COLO668 (cell line): ENCODE data around the gene NOXO1.
A peak's percentile ranks its signal among the peaks of the same experiment; 100 is the strongest.

Experiments
- DNase-seq: peaks from one replicate; lab custom pipeline; 2025; ENCODE audit not compliant: unreplicated experiment; lab: John Stamatoyannopoulos, UW

The NOXO1 gene

DNA sequence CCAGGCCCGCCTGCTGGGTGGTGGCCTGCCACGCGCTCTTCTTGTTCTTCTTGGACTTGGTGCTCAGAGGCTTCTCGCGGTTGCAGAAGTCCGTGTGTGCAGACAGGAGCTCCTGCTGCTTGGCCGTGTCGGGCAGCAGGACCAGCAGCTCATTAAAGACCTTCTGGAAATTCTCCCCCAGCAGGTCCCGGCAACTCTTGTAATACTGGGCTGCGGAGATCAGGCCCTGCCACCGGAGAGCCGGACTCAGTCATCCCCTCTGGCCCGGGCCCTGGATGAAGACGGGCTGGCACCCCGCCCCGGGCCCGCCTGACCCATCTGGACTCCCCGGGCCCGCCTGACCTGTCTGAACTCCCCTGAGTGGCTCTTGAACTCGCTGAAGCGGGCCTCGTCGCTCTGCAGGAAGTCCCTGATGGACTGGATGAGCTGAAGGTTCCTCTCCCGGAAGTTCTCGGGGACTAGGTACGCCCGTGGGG is 17.1 kb upstream of the NOXO1 start:
- no peak for DNase-seq

DNA sequence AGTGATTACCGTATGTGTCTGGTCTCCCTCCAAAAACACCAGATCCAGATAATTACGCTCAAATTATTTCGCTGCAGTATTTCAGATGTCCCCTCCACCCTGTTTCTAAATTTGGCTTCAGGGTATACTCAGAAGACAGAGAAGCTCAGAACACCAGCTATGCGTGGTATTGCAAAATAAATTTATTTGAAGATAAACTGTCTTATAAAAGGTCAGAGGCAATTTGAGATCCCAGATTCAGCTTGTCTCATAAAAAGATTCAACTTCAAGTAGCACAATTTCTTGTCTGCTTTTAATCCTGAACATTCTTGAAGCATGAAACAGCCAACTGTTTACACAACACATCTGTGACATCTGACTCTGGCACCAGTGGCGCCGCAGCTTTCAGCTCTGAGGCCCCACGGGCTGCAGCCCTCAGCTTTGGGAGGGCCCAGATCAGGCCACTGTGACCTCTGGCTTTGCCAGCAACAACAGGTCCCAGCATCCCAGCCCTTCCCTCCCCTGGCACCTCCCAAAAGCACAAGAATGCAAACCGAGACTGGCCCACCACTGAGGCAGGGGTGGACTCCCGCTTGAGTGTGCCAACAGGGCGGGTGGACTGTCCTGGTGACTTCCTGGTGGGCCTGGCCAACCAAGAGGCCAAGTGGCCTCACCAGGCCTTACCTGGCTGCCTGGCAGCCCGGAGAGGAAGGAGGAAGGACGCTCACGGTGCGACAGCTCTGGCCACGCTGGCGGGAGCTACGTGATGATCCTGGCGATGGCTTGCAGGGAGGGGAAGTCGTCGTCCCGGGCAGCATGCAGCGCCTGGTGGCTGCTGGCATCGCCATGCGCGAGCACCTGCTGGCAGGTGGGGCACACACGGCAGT is 16.5 kb upstream of the NOXO1 start:
- DNase-seq = no peak

DNA sequence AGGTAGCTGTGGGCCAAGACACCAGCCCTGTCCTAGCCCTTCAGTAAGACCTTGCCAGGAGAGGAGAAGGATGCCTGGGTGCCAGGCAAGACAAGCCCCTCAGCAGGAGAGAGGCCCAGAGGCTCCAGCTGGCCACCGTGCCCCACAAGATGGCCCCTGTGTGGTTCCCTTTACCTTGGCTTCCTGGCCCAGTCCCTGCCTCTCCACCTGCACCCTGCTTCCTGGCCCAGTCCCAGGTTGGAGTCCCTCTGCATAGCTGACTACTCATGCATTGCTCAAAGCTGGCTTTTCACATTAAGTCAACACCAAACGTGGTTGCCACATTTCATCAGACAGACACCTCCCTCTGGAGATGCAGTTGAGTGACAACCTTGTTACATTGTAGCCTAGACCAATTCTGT is 12.5 kb upstream of the NOXO1 start:
- DNase-seq = peak; percentile 60

DNA sequence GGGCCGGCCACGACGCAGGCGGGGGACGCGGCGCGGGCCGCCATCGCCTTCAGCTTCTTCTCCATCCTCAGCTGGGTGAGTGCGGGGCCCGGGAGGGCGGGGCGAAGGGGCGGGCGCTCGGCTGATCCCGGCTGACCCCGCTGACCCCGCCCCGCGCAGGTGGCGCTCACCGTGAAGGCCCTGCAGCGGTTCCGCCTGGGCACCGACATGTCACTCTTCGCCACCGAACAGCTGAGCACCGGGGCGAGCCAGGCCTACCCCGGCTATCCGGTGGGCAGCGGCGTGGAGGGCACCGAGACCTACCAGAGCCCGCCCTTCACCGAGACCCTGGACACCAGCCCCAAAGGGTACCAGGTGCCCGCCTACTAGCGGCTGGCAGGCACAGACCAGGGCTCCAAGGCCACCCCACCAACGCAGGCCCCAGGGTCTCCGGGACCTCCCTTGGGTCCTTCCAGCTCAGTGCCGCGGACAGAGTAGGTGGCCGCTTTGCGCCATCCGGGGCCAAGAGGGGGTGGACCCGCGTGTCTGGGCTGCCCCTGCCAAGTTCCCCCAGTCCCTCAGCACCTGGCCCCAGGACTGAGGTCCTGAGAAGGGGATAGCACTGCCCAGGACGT is 11.5 kb upstream of the NOXO1 start:
- DNase-seq = no peak

DNA sequence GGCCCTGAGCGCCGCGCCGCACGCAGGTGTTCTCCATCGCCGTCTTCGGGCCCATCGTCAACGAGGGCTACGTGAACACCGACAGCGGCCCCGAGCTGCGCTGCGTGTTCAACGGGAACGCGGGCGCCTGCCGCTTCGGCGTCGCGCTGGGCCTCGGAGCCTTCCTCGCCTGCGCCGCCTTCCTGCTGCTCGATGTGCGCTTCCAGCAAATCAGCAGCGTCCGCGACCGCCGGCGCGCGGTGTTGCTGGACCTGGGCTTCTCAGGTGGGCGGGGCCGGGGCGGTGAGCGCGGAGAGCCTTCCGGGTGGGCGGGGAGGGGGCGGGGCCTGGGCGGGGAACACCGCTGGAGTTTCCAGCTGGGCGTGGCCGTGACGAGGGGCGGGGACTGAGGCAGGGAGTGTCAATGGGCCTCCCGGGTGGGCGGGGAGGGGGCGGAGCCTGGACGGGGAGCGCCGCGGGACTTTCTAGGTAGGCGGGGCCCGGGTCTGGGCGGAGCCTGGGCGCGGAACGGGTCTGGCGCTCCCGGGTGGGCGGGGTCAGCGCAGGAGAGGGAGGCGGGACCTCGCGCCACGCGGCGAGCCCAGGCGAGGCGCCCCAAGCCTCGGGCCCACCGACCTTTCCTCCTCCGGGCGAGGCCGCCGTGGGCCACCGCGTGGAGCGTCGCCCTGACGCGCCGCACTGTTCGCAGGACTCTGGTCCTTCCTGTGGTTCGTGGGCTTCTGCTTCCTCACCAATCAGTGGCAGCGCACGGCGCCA is 10.9 kb upstream of the NOXO1 start:
- peak; percentile 91 for DNase-seq

DNA sequence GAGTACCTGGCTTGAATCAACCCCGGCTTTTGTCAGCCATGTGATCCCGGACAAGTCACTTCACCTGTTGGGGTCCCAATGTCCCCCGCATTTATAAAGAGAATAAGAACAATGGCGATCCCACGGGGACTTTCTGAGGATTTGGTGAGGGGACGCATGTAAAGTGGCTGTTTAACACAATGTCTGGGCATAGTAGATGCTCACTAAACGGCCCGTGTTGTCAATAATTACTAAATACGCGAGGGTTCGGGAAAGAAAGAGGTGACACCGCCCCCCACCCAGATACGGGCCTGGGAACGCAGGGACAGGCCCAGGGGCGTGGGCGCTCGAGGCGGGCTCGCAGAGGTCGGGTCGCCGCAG is 10.3 kb upstream of the NOXO1 start:
- DNase-seq = no peak

DNA sequence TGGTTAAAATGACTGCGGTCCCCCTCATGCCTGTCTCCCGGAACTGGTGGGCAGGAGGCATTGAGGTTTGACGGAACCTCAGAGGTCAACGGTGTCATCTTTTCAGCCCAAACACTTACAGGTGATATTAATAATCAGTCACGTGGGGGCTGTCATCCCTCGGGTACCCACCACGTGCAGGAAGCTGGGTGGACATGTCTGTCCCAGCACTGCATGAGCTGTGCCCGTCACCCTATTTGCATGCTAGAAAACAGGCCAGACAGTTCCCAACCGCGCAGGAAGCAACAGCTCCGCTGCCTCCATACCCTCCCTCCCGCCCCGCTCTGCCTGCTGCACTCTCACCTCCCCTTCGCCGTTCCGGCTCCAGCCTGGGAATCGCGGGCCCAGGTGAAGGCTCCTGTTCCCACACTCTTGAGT is 9.9 kb upstream of the NOXO1 start:
- peak; percentile 13 for DNase-seq

DNA sequence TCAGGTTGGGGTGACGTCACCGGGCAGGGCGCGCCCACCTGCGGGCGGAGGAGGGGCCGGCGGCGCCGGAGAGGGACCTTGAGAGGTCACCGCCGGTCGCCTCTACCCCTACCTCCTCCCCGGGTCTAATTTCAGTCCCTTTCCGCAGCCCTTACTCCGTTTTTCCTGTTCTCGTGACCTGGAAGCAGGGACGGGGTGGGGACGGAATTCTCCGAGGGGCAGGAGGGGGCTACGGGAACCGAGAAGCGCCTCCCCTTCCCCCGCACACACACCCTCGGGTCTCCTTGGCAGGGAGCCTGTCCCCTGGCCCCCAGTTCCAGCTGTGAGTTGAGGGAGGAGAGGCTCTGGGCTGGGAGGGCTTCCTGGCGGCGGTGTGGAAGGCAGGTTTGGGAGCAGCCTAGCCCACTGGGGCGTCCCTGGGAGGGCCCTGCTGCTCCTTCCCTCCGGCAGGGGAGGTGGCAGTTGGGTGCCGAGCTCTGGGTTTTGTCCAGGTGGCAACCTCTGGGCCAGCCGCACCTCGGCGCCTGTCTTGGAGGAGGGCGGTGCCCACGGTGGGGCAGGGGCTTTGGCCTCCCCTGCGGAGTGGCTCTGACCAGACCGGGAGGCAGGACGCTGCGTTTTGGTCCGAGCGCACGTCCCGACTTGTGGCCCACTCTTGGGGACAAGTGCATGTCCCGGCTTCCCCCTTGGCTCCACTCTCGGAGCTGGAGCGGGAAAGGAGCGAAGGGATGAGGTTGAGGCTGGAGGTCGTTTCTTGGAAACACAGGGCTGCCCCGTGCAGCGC is 9.3 kb upstream of the NOXO1 start:
- peak; percentile 79 for DNase-seq

DNA sequence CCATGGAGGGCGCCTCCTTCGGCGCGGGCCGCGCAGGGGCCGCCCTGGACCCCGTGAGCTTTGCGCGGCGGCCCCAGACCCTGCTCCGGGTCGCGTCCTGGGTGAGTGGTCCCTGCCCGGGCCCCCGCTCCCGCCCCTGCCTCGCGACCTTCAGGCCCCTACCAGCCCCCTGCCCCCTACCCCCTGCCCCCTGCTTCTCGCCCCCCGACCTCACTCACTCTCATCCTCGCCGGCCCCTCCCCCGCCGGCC is 8.8 kb upstream of the NOXO1 start:
- DNase-seq = no peak

DNA sequence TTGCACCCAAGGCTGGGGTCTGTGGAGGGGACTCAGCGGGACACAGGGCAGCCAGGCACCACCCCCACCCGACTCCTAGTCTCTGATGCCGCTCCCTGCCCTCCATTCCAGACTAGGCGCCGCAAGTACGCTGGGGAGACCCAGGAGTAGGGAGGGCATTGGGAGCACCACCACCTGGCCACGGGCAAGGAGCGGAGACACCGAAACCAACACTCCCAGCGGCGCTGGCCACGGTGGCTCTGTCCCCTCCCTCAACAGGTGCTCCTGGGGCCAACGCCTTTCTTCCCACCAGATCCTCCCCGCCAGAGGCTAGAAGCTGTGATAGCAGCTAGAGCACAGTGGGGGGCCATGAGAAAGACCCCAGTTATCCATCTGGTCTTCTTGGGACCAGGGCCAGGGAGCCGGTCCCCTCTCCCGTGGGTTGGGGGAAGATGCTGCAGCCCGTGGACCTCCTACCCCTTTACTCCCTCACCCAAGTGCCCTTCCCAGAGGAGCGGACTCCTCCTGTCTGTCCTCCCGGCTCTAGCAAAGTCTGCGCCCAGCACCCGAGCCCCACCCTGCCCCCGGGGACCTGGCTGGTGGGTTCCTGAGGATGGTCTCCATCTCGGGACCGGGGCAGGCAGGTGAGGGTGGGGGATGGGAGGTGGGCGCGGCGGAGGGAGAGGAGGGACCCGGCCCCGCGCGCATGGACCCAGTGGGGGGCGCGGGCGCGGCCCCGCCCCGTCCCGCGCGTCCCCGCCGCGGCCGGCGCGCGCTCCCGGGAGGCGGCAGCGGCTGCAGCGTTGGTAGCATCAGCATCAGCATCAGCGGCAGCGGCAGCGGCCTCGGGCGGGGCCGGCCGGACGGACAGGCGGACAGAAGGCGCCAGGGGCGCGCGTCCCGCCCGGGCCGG is 8.2 kb upstream of the NOXO1 start, which contains the start of gene SYNGR3:
SYNGR3 (plus strand) TSS at position 762 of the 892 bp plus-strand sequence. CDS start 133 bp downstream, outside the sequence.
- peak; percentile 65 for DNase-seq

DNA sequence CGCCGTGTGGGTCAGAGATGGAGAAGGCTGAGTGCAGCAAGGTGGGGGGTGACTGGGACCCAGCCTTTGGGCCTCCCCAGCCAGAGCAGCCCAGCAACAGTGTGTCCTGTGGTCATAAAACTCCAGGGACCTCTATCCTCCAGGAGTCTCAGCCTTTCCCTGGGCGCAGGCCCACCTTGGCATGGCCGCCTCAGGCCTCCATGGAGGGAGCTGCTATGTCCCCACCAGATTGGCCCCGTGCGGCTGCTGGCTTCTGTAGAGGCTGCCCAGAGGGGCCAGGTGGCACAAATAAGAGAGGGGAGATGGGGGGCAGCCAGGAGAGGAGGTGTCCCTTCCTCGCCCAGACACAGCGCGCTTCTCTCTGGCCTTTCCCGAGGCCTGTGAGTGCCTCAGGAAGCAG is 5.9 kb upstream of the NOXO1 start:
- DNase-seq = no peak

DNA sequence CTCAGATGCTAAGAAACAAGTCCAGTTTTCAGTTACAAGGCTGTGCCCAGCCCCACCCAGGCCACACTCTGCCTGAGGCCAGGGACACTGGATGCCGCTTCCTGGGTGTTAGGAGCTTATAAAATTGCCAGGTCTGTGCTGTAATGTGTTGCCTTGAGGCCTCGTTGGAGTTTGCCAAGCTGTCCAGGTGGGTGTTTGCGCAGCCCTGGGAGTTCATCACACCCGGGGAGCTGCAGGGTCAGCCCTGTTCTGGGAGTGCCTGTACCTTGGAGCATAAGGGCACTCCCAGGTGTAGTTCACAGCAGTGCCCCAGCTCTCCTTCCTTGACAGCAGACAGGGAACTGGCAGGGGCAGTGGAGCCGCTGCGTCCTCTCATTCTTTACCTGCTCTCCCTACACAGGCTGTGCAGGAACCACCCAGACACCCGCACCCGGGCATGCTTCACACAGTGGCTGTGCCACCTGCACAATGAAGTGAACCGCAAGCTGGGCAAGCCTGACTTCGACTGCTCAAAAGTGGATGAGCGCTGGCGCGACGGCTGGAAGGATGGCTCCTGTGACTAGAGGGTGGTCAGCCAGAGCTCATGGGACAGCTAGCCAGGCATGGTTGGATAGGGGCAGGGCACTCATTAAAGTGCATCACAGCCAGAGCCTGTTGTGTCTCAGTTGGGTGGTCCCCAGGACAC is 4.3 kb upstream of the NOXO1 start:
- DNase-seq = no peak

DNA sequence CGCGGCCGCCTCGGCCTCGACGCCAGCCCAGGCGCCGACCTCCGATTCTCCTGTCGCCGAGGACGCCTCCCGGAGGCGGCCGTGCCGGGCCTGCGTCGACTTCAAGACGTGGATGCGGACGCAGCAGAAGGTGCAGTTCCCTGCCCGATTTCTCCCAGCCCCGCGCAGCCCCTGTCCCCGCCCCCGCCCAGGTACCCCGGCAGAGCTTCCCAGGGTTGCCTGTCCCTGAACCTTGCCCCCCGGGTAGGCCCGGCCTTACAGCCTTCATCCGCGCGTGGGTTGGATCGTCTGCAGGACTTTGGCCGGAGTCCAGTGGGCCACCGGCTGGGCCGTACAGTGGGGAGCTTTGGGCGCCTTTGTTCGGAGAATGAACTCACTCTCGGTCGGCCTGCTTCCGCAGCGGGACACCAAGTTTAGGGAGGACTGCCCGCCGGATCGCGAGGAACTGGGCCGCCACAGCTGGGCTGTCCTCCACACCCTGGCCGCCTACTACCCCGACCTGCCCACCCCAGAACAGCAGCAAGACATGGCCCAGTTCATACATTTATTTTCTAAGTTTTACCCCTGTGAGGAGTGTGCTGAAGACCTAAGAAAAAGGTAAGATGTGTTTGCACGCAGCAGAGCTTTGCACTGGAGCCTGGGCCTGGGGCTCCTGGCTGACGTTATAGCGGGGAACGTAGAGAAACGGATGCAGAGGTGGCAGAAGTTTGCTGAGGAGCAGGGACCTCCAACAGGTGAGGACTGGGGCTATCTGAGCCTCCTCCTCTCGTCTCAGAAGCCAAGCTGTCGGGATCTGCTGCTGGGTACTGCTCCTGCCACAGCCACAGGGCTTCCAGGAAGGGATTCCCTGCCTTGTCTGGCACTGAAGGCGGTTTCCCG is 3.3 kb upstream of the NOXO1 start:
- DNase-seq = no peak

DNA sequence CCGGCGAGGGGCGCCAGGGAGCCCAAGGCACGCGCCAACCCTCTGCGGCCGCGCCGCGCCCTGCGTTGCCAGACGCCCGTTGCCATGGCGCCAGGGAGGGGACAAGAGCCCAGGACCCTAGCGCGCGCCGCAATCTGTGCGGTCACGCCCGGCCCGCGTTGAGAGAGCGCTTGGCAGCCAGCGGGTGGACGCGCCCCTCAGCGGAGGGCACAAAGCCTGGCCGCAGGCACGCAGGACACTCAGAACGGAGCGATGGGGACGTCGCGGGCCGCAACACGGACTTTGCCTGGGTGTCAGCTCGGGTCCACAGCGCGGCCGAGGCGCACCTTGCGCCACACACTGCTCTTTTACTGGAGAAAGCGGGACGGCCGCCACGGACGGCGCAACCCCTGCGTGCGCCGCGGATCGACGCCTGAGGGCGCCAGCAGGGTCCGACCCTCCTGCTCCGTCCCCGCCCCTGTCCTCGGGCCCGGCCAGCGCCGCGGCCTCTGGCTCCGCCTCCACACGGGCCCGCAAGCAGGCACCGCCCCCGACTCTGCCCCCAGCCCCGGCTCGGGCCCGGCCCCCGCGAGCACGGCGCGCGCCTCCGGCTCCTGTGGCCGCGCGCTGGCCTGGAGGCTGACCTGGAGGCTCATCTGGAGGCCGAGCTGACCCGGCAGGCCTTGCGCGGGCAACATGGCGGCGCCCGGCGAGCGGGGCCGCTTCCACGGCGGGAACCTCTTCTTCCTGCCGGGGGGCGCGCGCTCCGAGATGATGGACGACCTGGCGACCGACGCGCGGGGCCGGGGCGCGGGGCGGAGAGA is 2.5 kb upstream of the NOXO1 start, which contains the start of gene GFER:
GFER (plus strand) TSS at position 650 of the 803 bp plus-strand sequence; CDS start at position 676, 26 bp downstream.
- peak; percentile 92 for DNase-seq

DNA sequence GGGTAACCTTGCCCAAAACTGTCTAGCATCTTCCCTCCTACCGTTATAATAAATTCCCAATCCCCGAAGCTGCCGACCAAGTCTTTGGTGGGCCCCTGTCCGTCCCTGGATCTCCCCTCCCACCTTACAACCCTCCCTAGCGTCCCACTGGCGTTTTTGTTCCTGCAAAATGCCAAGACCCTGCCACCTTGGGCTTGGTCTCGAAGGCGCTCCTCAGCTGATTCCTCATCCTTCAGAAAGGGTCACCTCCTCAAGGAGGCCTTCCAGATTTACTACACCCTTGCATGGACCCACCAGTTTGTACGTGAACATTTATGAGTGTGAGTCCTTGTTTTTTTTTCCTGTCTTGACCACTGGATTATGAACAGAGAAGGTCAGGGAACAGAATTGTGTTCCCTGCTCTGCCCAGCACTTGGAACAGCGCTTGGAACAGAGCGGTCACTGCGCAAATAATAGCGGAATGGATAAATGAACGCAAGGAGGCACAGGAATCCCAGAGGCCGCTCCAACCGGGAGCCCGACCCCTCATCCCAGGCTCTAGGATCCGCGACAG is 1.8 kb upstream of the NOXO1 start:
- DNase-seq = no peak

DNA sequence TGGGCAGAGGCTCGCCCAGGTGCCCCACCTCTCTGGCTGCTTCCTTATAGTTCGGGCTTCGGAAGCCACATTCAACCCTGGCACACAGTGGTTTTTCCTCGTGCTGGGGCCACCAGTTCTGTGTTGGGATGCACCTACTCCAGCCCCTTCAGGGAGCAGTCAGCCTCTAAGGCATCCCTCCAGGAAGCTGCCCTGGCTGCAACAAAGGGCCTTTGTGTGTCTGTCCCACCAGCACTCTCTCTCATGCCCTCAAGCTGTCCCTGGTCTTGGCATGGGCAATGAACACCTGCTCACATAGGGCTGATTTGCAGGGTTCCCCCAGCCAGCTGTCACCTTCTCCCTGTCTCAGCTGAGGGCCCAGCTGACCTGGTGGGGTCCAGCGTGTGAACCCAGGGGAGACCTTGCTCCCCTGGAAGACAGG is 754 bp upstream of the NOXO1 start:
- DNase-seq = peak; percentile 62

DNA sequence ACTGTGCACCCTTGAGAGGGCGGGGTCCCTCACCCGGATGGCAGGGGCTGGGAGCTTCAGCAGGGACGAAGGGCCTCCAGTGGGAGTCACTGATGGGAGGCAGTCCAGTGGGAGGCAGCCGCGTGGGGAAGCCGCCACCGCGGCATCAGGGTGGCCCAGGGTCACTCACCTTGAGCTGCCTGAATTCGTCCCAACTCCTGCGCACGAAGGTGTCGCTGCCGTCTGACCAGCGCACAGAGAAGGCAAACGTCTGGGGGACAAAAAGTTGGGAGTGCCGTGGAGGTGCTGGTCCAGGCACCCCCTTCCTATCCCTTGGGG is 540 bp downstream of the NOXO1 start:
- DNase-seq = no peak
